Osteocyte (in vitro differentiated cells): ENCODE data around the gene GALNT9. TPM values are rescaled to one million over a fixed set of nuclear protein-coding genes. Genes with fewer than 3 reads are reported as not detected.

Source experiments
- DNase-seq: peaks from one replicate; pipeline ENCODE4 v3.0.0; 2021; ENCODE audit warnings: mixed read lengths; ENCODE audit not compliant: unreplicated experiment; ENCODE audit errors: extremely low spot score
- H3K27ac Mint-ChIP-seq: one replicate; pipeline ENCODE4 v1.8.0; 2021; ENCODE audit warnings: mild to moderate bottlenecking, mixed read lengths; ENCODE audit not compliant: unreplicated experiment
- H3K27me3 Mint-ChIP-seq: one replicate; pipeline ENCODE4 v1.8.0; 2021; ENCODE audit warnings: mixed read lengths; ENCODE audit not compliant: unreplicated experiment
- H3K36me3 Mint-ChIP-seq: one replicate; pipeline ENCODE4 v1.8.0; 2021; ENCODE audit warnings: mixed read lengths; ENCODE audit not compliant: unreplicated experiment
- H3K4me1 Mint-ChIP-seq: one replicate; pipeline ENCODE4 v1.8.0; 2021; ENCODE audit warnings: mixed read lengths; ENCODE audit not compliant: unreplicated experiment
- H3K4me3 Mint-ChIP-seq: one replicate; pipeline ENCODE4 v1.8.0; 2021; ENCODE audit warnings: mild to moderate bottlenecking, moderate library complexity, mixed read lengths; ENCODE audit not compliant: unreplicated experiment
- H3K9me3 Mint-ChIP-seq: one replicate; pipeline ENCODE4 v1.8.0; 2021; ENCODE audit warnings: mixed read lengths; ENCODE audit not compliant: unreplicated experiment
- total RNA-seq: library from RNA; stranded (reverse); gene quantifications from 2 replicates; pipeline ENCODE4 v1.2.1, GENCODE V29; 2021
- TF ChIP-seq, protein P1 (sequence below): fragments of 200-600 bp; sonication (generic); IDR thresholded peaks from 2 replicates; pipeline ENCODE4 v1.5.0; 2021; ENCODE audit warnings: antibody characterized with exemption, mild to moderate bottlenecking, moderate library complexity

The GALNT9 gene
- total RNA-seq, 1 donor from 2014 or later: not detected

DNA sequence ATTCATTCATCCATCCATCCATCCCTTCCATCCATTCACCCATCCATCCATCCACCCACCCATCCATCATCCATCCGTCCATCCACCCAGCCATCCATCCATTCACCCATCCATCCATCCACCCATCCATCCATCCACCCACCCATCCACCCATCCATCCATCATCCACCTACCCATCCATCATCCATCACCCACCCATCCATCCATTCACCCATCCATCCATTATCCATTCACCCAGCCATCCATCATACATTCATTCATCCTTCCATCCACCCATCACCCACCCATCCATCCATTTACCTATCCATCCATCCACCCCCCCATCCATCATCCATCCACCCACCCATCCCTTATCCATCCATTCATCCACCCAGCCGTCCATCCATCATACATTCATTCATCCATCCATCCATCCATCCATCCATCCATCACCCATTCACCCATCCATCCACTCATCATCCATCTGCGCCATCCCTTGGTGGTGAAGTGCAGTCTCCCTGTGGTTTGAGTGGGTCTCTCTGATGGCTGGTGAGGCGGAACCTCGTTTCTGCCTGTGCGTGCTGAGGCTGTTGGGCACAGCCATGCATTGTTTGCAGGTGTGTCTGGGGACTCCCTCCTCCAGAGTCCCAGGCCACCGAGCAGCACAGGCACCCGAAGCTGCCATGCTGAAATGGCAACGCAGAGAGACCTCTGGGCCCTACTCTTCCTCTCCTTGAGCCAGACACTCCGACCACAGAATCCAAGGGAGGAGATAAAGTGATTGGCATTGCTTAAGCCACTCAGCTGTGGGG lies 162.4 kb downstream of the GALNT9 start:
- Mint-ChIP-seq H3K27me3 (peaks cover 5% of the 10 kb centered on the region), H3K9me3 (no peaks in the 10 kb centered on the region), H3K36me3 (no peaks in the 10 kb centered on the region), H3K27ac (no peak overlapping the region), H3K4me1 (peaks cover 6% of the 10 kb centered on the region), H3K4me3 (no peak overlapping the region)
- DNase-seq: no peak
- TF ChIP-seq, protein P1, sequence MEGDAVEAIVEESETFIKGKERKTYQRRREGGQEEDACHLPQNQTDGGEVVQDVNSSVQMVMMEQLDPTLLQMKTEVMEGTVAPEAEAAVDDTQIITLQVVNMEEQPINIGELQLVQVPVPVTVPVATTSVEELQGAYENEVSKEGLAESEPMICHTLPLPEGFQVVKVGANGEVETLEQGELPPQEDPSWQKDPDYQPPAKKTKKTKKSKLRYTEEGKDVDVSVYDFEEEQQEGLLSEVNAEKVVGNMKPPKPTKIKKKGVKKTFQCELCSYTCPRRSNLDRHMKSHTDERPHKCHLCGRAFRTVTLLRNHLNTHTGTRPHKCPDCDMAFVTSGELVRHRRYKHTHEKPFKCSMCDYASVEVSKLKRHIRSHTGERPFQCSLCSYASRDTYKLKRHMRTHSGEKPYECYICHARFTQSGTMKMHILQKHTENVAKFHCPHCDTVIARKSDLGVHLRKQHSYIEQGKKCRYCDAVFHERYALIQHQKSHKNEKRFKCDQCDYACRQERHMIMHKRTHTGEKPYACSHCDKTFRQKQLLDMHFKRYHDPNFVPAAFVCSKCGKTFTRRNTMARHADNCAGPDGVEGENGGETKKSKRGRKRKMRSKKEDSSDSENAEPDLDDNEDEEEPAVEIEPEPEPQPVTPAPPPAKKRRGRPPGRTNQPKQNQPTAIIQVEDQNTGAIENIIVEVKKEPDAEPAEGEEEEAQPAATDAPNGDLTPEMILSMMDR: no peak

DNA sequence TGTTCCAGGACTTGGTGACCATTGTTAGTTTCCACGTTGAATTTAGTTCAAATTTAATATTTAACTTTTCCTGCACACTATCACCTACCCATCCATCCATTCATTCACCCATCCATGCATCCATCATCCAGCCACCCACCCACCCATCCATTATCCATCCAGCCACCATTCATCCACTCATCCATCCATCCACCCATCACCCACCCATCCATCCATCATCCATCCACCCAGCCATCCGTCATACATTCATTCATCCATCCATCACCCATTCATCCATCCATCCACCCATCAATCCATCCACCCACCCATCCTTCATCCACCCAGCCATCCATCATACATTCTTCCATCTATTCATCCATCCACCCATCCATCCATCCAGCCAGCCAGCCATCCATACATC lies 163.3 kb downstream of the GALNT9 start:
- TF ChIP-seq, protein P1: no peak
- H3K9me3 Mint-ChIP-seq: no peaks in the 10 kb centered on the region
- peaks cover 2% of the 10 kb centered on the region for H3K27me3 Mint-ChIP-seq
- no peaks in the 10 kb centered on the region for H3K36me3 Mint-ChIP-seq
- no peak overlapping the region for H3K4me3 Mint-ChIP-seq
- DNase-seq: no peak
- peaks cover 6% of the 10 kb centered on the region for H3K4me1 Mint-ChIP-seq
- H3K27ac Mint-ChIP-seq: no peak overlapping the region

DNA sequence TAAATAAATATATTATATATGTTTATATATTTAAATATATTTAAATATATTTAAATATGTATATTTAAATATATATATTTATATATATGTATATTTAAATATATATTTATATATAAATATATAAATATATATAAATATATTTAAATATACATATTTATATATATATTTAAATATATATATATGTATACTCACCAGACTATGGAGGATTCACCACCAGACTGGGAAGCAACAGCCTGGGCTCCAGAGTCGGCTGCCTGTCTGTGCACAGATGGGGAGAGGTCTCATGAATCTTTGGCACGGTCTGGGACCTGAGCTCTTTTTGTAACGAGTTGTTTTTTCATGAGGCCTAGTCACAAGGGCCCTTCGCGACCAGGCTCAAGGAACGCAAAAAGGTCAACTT lies 163.8 kb downstream of the GALNT9 start:
- TF ChIP-seq, protein P1: no peak
- Mint-ChIP-seq H3K27ac (no peak overlapping the region), H3K27me3 (peaks cover 2% of the 10 kb centered on the region), H3K36me3 (no peaks in the 10 kb centered on the region), H3K4me1 (peaks cover 6% of the 10 kb centered on the region), H3K9me3 (no peaks in the 10 kb centered on the region), H3K4me3 (no peak overlapping the region)
- DNase-seq: no peak

DNA sequence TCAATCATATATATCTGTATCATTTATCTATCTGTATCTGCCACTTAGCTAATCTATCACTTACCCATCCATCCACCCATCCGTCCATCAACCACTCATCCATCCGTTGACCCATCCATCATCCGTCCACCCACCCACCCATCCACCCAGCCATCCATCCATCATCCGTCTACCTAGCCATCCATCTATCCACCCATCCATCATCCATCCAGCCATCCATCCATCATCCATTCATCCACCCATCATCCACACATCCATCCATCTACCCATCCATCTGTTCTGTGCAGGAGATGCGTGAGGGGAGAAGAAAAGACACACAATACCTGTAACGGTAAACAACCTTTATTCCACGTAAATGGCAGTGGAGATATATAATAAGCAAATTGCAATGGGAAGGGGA lies 165.0 kb downstream of the GALNT9 start:
- no peaks in the 10 kb centered on the region for H3K9me3 Mint-ChIP-seq
- H3K27me3 Mint-ChIP-seq: peaks cover 2% of the 10 kb centered on the region
- TF ChIP-seq, protein P1: no peak

DNA sequence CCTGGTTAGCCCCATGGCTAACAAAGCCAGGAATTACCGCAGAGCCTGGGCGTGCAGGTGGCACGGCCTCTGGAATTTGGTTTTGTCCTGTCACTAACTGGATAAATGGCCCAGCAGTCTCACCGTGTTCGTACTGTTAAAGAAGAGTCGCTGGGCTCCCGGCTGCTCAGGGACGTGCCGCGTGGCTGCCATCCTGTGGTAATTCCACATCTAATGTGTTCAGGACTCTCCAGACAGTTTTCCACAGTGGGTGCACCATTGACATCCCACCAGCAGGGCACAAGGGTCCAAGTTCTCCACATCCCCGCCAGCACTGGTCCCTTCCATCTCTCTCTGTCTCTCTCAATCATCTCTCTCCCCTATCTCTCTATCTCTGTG lies 165.5 kb downstream of the GALNT9 start:
- H3K4me1 Mint-ChIP-seq: peaks cover 8% of the 10 kb centered on the region
- H3K27ac Mint-ChIP-seq: no peak overlapping the region
- TF ChIP-seq, protein P1: no peak
- DNase-seq: no peak
- H3K4me3 Mint-ChIP-seq: no peak overlapping the region
- H3K36me3 Mint-ChIP-seq: no peaks in the 10 kb centered on the region
- no peaks in the 10 kb centered on the region for H3K9me3 Mint-ChIP-seq
- H3K27me3 Mint-ChIP-seq: peaks cover 2% of the 10 kb centered on the region

More for the DNA sequence above, 165.0 kb downstream of the GALNT9 start:
- Mint-ChIP-seq H3K27ac (no peak overlapping the region), H3K36me3 (no peaks in the 10 kb centered on the region), H3K4me1 (peaks cover 8% of the 10 kb centered on the region), H3K4me3 (no peak overlapping the region)
- no peak for DNase-seq
